Left cardiac atrium (tissue), 2 donors: ENCODE measurements around the gene RAB34. TPM values are rescaled to one million over a fixed set of nuclear protein-coding genes. Genes with fewer than 3 reads are reported as not detected.

Experiments
- total RNA-seq, 2 donors: library from RNA; stranded (reverse); fragmentation: NEBNext Ultra II Directional; extraction: Animal tissue kit (Norgen Biotek cat#: 25700); gene quantifications; one replicate each; pipeline ENCODE4 v1.2.1, GENCODE V29; 2021
- donor health status: DM: no; HTN: yes; CAD: no; lungs with severe emphysema.
- donor health status: DM: yes; HTN: yes; CAD: no.

RAB34 gene
- total RNA-seq, 2 donors from 2014 or later = 37.2 to 53.8 TPM

Other genes with a start within 250 kb of the RAB34 start
- not detected for gene SLC13A2, start 244.2 kb downstream of the RAB34 start, total RNA-seq
- gene FOXN1, start 211.5 kb downstream of the RAB34 start, total RNA-seq = not detected
- gene UNC119, start 165.2 kb downstream of the RAB34 start, total RNA-seq = 10 to 100 TPM; 13.6 to 23.6 TPM
- gene PIGS, start 146.3 kb downstream of the RAB34 start, total RNA-seq = 10 to 100 TPM; 39.9 to 41.4 TPM
- gene ALDOC, start 141.0 kb downstream of the RAB34 start, total RNA-seq = 100 to 1,000 TPM; 138 to 164 TPM
- gene SPAG5, start 118.8 kb downstream of the RAB34 start, total RNA-seq = 1 to 10 TPM in 1 of 2 donors, under 1 TPM in 1; 0.97 to 2.7 TPM
- 1 to 10 TPM; 4.4 to 5.8 TPM for gene RSKR, start 103.7 kb downstream of the RAB34 start, total RNA-seq
- gene BLTP2, start 72.7 kb downstream of the RAB34 start, total RNA-seq = 10 to 100 TPM; 83.6 to 93.3 TPM
- gene SDF2, start 56.0 kb downstream of the RAB34 start, total RNA-seq = 10 to 100 TPM; 32.9 to 33.7 TPM
- 10 to 100 TPM; 35.6 to 47.2 TPM for gene SUPT6H, start 55.7 kb downstream of the RAB34 start, total RNA-seq
- 1 to 10 TPM in 1 of 2 donors, under 1 TPM in 1; 0.97 to 1.6 TPM for gene PROCA1, start 6.0 kb downstream of the RAB34 start, total RNA-seq
- gene RPL23A, start 2.1 kb upstream of the RAB34 start, total RNA-seq = 100 to 1,000 TPM; 894 to 914 TPM
- gene TLCD1, start 8.4 kb upstream of the RAB34 start, total RNA-seq = 1 to 10 TPM; 3.5 to 3.7 TPM
- gene NEK8, start 10.9 kb upstream of the RAB34 start, total RNA-seq = 1 to 10 TPM in 1 of 2 donors, under 1 TPM in 1; 0.85 to 1.3 TPM
- 1 to 10 TPM; 6.6 to 9.8 TPM for gene TRAF4, start 26.1 kb upstream of the RAB34 start, total RNA-seq
- gene FAM222B, start 124.9 kb upstream of the RAB34 start, total RNA-seq = 10 to 100 TPM; 15.7 to 18.8 TPM
- gene ERAL1, start 137.1 kb upstream of the RAB34 start, total RNA-seq = 10 to 100 TPM; 29.0 to 30.2 TPM
- gene FLOT2, start 179.9 kb upstream of the RAB34 start, total RNA-seq = 100 to 1,000 TPM in 1 of 2 donors, 10 to 100 TPM in 1; 89.9 to 107 TPM
- 1 to 10 TPM; 2.8 to 3.7 TPM for gene DHRS13, start 185.2 kb upstream of the RAB34 start, total RNA-seq
- 10 to 100 TPM; 18.8 to 23.4 TPM for gene PHF12, start 233.7 kb upstream of the RAB34 start, total RNA-seq